SHP77 (cell line): ENCODE data around the gene MOB3A.
A peak's percentile ranks its signal among the peaks of the same experiment; 100 is the strongest.

Experiments
- DNase-seq, 2 experiments: peaks; one replicate each; lab custom pipeline; 2025; lab: John Stamatoyannopoulos, UW

The MOB3A gene

GRCh38 chr19:2046046-2046907 is 49.8 kb downstream of the MOB3A start:
- DNase-seq, result no peak

GRCh38 chr19:2045501-2046045 is 50.6 kb downstream of the MOB3A start:
- DNase-seq, result no peak

- DNase-seq, result no peak
Measured at GRCh38 chr19:2044709-2045500, 51.2 kb downstream of the MOB3A start.

- DNase-seq, result no peak
Measured at GRCh38 chr19:2043961-2044708, 52.0 kb downstream of the MOB3A start.

GRCh38 chr19:2043251-2043641 is 52.9 kb downstream of the MOB3A start:
- DNase-seq, result no peak

GRCh38 chr19:2042485-2043250 is 53.5 kb downstream of the MOB3A start:
- DNase-seq, result no peak

GRCh38 chr19:2041683-2042484 is 54.2 kb downstream of the MOB3A start:
- peak; percentile 90 to 95 for DNase-seq

GRCh38 chr19:2041433-2041682 is 54.8 kb downstream of the MOB3A start:
- DNase-seq, result no peak

GRCh38 chr19:2040647-2041432 is 55.3 kb downstream of the MOB3A start:
- DNase-seq, result no peak

GRCh38 chr19:2039959-2040646 is 56.0 kb downstream of the MOB3A start:
- no peak for DNase-seq

GRCh38 chr19:2039089-2039958 is 56.8 kb downstream of the MOB3A start:
- DNase-seq, result no peak

- DNase-seq, result no peak
Measured at GRCh38 chr19:2038284-2039088, 57.6 kb downstream of the MOB3A start.

GRCh38 chr19:2037651-2038255 is 58.4 kb downstream of the MOB3A start:
- no peak for DNase-seq

- no peak for DNase-seq
Measured at GRCh38 chr19:2036424-2036823, 59.7 kb downstream of the MOB3A start.

- no peak for DNase-seq
Measured at GRCh38 chr19:2035590-2035991, 60.5 kb downstream of the MOB3A start.

- DNase-seq, result peak; percentile 92 to 93
Measured at GRCh38 chr19:2034729-2035589, 61.2 kb downstream of the MOB3A start.
